IMR-90 (cell line): ENCODE measurements around the gene DENND6B. TPM values are rescaled to one million over a fixed set of nuclear protein-coding genes. Genes with fewer than 3 reads are reported as not detected.
A peak's percentile ranks its signal among the peaks of the same experiment; 100 is the strongest.

ENCODE experiments used
- ATAC-seq: fragments of 200-7000 bp; cut with Tn5 transposase; 2 replicates; pipeline ENCODE4 v1.9.1; 2020; ENCODE audit warnings: low read depth, mild to moderate bottlenecking, moderate library complexity
- BruUV-seq: library from RNA; stranded (reverse); fragments of 400-500 nt; replicated peaks from 2 replicates; lab custom pipeline; 2021; lab: Mats Ljungman, UMichigan
- CTCF ChIA-PET: fragments of 300-600 bp; formaldehyde crosslinking; extraction: SDS; loops from one replicate; lab custom pipeline; 2021; ENCODE audit warnings: antibody characterized with exemption; lab: Yijun Ruan, JAX
- POLR2A ChIA-PET: fragments of 300-600 bp; sonication (Branson Sonifier 250); formaldehyde crosslinking; loops from one replicate; lab custom pipeline; 2022; ENCODE audit warnings: antibody characterized with exemption; ENCODE audit not compliant: unreplicated experiment; lab: Charles Lee
- DNase-seq: peaks from one replicate; pipeline ENCODE4 v3.0.0; 2013
- H2AFZ ChIP-seq: replicated peaks from 2 replicates; pipeline ENCODE3; 2013; ENCODE audit warnings: low read length, mild to moderate bottlenecking; ENCODE audit not compliant: poor library complexity
- H2AK5ac ChIP-seq: 2 replicates; pipeline ENCODE4 v1.6.1; 2013; ENCODE audit warnings: low read depth, low read length, inconsistent platforms
- H2AK9ac ChIP-seq: replicated peaks from 2 replicates; pipeline ENCODE3; 2013; ENCODE audit warnings: mild to moderate bottlenecking, low read depth, low read length, moderate library complexity; ENCODE audit not compliant: poor library complexity
- H2BK120ac ChIP-seq: 2 replicates; pipeline ENCODE4 v1.6.1; 2013; ENCODE audit warnings: low read depth, low read length, inconsistent platforms
- H2BK15ac ChIP-seq: 3 replicates; pipeline ENCODE4 v1.6.1; 2013; ENCODE audit warnings: low read depth, low read length, inconsistent platforms
- H2BK20ac ChIP-seq: 2 replicates; pipeline ENCODE4 v1.6.1; 2013; ENCODE audit warnings: low read depth, mild to moderate bottlenecking, inconsistent platforms, low read length, moderate library complexity
- H2BK5ac ChIP-seq: 2 replicates; pipeline ENCODE4 v1.6.1; 2013; ENCODE audit warnings: mild to moderate bottlenecking, low read depth, low read length, inconsistent platforms; ENCODE audit not compliant: poor library complexity, severe bottlenecking
- H3K14ac ChIP-seq: replicated peaks from 2 replicates; pipeline ENCODE4 v1.6.1; 2013; ENCODE audit warnings: low read depth, low read length, inconsistent platforms
- H3K18ac ChIP-seq: 2 replicates; pipeline ENCODE4 v1.6.1; 2013; ENCODE audit warnings: low read depth, low read length, control low read depth
- H3K23ac ChIP-seq: 2 replicates; pipeline ENCODE4 v1.6.1; 2013; ENCODE audit warnings: low read depth, low read length, inconsistent platforms
- H3K27ac ChIP-seq: 2 replicates; pipeline ENCODE4 v1.5.1; 2013; ENCODE audit warnings: mild to moderate bottlenecking, control low read depth, low read length; ENCODE audit not compliant: insufficient read depth
- H3K27me3 ChIP-seq: 2 replicates; pipeline ENCODE4 v1.6.1; 2013; ENCODE audit warnings: low read length; ENCODE audit not compliant: control insufficient read depth, insufficient read depth
- H3K36me3 ChIP-seq: 2 replicates; pipeline ENCODE4 v1.6.1; 2013; ENCODE audit warnings: low read length, mixed read lengths; ENCODE audit not compliant: control insufficient read depth, insufficient read depth
- H3K4ac ChIP-seq: 2 replicates; pipeline ENCODE4 v1.6.1; 2013; ENCODE audit warnings: low read depth, low read length, inconsistent platforms
- H3K4me1 ChIP-seq: 2 replicates; pipeline ENCODE4 v1.6.1; 2013; ENCODE audit warnings: low read length, mixed read lengths; ENCODE audit not compliant: control insufficient read depth, insufficient read depth
- H3K4me2 ChIP-seq: 2 replicates; pipeline ENCODE4 v1.6.1; 2013; ENCODE audit warnings: low read depth, mild to moderate bottlenecking, control low read depth, low read length, moderate library complexity
- H3K4me3 ChIP-seq: 2 replicates; pipeline ENCODE4 v1.5.1; 2013; ENCODE audit warnings: low read depth, mild to moderate bottlenecking, control low read depth, low read length, moderate library complexity; ENCODE audit not compliant: insufficient read depth
- H3K56ac ChIP-seq: 2 replicates; pipeline ENCODE4 v1.6.1; 2013; ENCODE audit warnings: low read length, inconsistent platforms; ENCODE audit not compliant: insufficient read depth; ENCODE audit errors: extremely low read depth
- H3K79me1 ChIP-seq, 2 experiments: 2 replicates each; pipeline ENCODE4 v1.6.1; 2013; ENCODE audit warnings: low read length in 2 of 2, inconsistent platforms in 1 of 2, low read depth in 1 of 2
- H3K9ac ChIP-seq: 2 replicates; pipeline ENCODE4 v1.6.1; 2013; ENCODE audit warnings: low read depth, low read length, control low read depth
- H3K9me1 ChIP-seq: 2 replicates; pipeline ENCODE4 v1.6.1; 2013; ENCODE audit warnings: low read length, inconsistent platforms; ENCODE audit not compliant: insufficient read depth
- H3K9me3 ChIP-seq: 2 replicates; pipeline ENCODE4 v1.6.1; 2013; ENCODE audit warnings: low read length; ENCODE audit not compliant: control insufficient read depth, insufficient read depth
- H4K20me1 ChIP-seq: 2 replicates; pipeline ENCODE4 v1.6.1; 2013; ENCODE audit warnings: low read length, inconsistent platforms; ENCODE audit not compliant: insufficient read depth
- H4K5ac ChIP-seq: 2 replicates; pipeline ENCODE4 v1.6.1; 2013; ENCODE audit warnings: mild to moderate bottlenecking, low read depth, low read length, control low read depth
- H4K8ac ChIP-seq, 2 experiments: 2 replicates each; pipeline ENCODE4 v1.6.1; 2013; ENCODE audit warnings: low read depth in 2 of 2, low read length in 2 of 2, control low read depth in 1 of 2, inconsistent platforms in 1 of 2
- H4K91ac ChIP-seq: 2 replicates; pipeline ENCODE4 v1.6.1; 2013; ENCODE audit warnings: low read depth, low read length, inconsistent platforms; ENCODE audit not compliant: insufficient read depth
- BHLHE40 ChIP-seq: fragments of 150-350 bp; IDR thresholded peaks from 2 replicates; pipeline ENCODE4 v1.6.1; 2016; ENCODE audit warnings: mild to moderate bottlenecking, low read depth, low read length
- CEBPB ChIP-seq: IDR thresholded peaks from 2 replicates; pipeline ENCODE4 v1.6.1; 2012; ENCODE audit warnings: low read depth, low read length, improper control_type of control experiment
- CHD1 ChIP-seq: IDR thresholded peaks from 2 replicates; pipeline ENCODE4 v1.6.1; 2012; ENCODE audit warnings: low read depth, low read length, improper control_type of control experiment
- ELK1 ChIP-seq: fragments of 150-350 bp; IDR thresholded peaks from 2 replicates; pipeline ENCODE4 v1.6.1; 2016; ENCODE audit warnings: low read depth, mild to moderate bottlenecking, low read length, moderate library complexity, borderline replicate concordance
- FOS ChIP-seq: fragments of 150-350 bp; IDR thresholded peaks from 2 replicates; pipeline ENCODE4 v1.6.1; 2016; ENCODE audit warnings: low read depth, low read length
- MAFK ChIP-seq: IDR thresholded peaks from 2 replicates; pipeline ENCODE4 v1.6.1; 2012; ENCODE audit warnings: low read depth, low read length, improper control_type of control experiment
- MAZ ChIP-seq: IDR thresholded peaks from 2 replicates; pipeline ENCODE4 v1.6.1; 2012; ENCODE audit warnings: low read depth, mild to moderate bottlenecking, low read length, improper control_type of control experiment, moderate library complexity, borderline replicate concordance
- MXI1 ChIP-seq: IDR thresholded peaks from 2 replicates; pipeline ENCODE4 v1.6.1; 2012; ENCODE audit warnings: low read depth, mild to moderate bottlenecking, low read length, moderate library complexity, borderline replicate concordance
- NFE2L2 ChIP-seq: fragments of 150-350 bp; IDR thresholded peaks from 2 replicates; pipeline ENCODE4 v1.6.1; 2016; ENCODE audit warnings: low read depth, mild to moderate bottlenecking, low read length
- POLR2A ChIP-seq: IDR thresholded peaks from 2 replicates; pipeline ENCODE4 v1.6.1; 2012; ENCODE audit warnings: mild to moderate bottlenecking, low read depth, low read length
- RAD21 ChIP-seq: IDR thresholded peaks from 2 replicates; pipeline ENCODE4 v1.6.1; 2012; ENCODE audit warnings: low read length, improper control_type of control experiment
- RCOR1 ChIP-seq: IDR thresholded peaks from 2 replicates; pipeline ENCODE4 v1.6.1; 2012; ENCODE audit warnings: mild to moderate bottlenecking, low read length, improper control_type of control experiment; ENCODE audit not compliant: insufficient replicate concordance
- RFX5 ChIP-seq: IDR thresholded peaks from 2 replicates; pipeline ENCODE4 v1.8.0; 2012; ENCODE audit warnings: low read depth, mild to moderate bottlenecking, low read length, moderate library complexity
- SMC3 ChIP-seq: fragments of 150-350 bp; IDR thresholded peaks from 2 replicates; pipeline ENCODE4 v1.6.1; 2016; ENCODE audit warnings: low read depth, mild to moderate bottlenecking, antibody characterized with exemption, low read length, moderate library complexity
- WGBS, 2 experiments: methylation state at CpG; one replicate each; pipeline versions ENCODE4 v1.1.5 to v1.1.7; 2013; ENCODE audit warnings: missing lambda C conversion rate in 2 of 2; ENCODE audit not compliant: insufficient read length in 1 of 2; ENCODE audit errors: extremely low coverage in 2 of 2; 5-methylcytosine and 5-hydroxymethylcytosine counted together
- dilution Hi-C: fragments of 300-500 bp; cut with HindIII; formaldehyde crosslinking; loops from one replicate; pipeline ENCODE4 v1.14.3; 2018; ENCODE audit warnings: low sequenced_read_pairs; ENCODE audit not compliant: unreplicated experiment
- in situ Hi-C: fragments of 300-500 bp; cut with MboI; formaldehyde crosslinking; loops from 3 replicates; pipeline ENCODE4 v1.14.3; 2019; ENCODE audit warnings: low sequenced_read_pairs, inconsistent platforms, mixed read lengths
- intact Hi-C: fragments of 100-400 bp; cut with micrococcal nuclease; formaldehyde crosslinking; loops from 2 replicates; pipeline ENCODE4 v1.10.0; 2022
- polyA plus RNA-seq, 3 experiments: library from polyadenylated mRNA; depleted of rRNA; stranded (reverse); fragments of >200 nt; gene quantifications; 2 replicates each; pipeline ENCODE4 v1.2.3, GENCODE V29; 2012; ENCODE audit warnings: low replicate concordance in 1 of 3
- total RNA-seq: library from RNA; depleted of rRNA; stranded (reverse); fragments of >200 nt; gene quantifications from 2 replicates; pipeline ENCODE4 v1.2.3, GENCODE V29; 2012
- TF ChIP-seq, protein P1 (sequence below): conservative IDR thresholded peaks from 2 replicates; pipeline ENCODE4 v1.5.1; 2012; ENCODE audit warnings: mild to moderate bottlenecking, low read depth, low read length, improper control_type of control experiment

The DENND6B gene
- total and polyA plus RNA-seq, 2 of the 4 experiments (the other 2 are of a cell fraction): 0.36 to 4.9 TPM

DNA sequence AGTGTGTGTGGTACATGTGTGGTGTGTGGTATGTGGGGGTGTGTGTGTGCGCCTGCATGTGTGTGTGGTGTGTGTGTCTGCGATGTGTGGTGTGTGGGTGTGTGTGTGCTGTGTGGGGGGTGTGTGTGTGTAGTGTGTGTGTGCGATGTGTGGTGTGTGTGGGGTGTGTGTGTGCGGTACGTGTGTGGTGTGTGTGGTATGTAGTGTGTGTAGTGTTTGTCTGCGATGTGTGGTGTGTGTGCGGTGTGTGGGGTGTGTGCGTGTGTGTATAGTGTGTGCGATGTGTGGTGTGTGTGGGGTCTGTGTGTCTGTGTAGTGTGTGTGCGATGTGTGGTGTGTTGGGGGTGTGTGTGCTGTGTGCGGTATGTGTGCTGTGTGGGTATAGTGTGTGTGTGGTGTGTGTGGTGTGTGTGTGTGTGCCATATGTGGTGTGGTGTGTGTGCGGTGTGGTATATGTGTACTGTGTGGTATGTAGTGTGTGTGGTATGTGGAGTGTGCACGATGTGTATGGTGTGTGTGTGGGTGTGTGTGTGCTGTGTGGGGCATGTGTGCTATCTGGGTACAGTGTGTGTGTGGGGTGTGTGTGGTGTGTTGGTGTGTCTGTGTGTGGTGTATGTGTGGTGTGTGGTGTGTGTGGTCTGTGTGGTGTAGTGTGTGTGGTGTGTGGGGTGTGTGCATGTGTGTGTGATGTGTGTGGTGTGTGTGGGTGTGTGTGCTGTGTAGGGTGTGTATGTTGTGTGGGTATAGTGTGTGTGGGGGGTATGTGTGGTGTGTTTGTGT lies 10.6 kb upstream of the DENND6B start:
- ATAC-seq: no peak
- TF ChIP-seq FOS (no peak), SMC3 (no peak), CHD1 (no peak), RFX5 (no peak), RCOR1 (no peak), MXI1 (no peak), CEBPB (no peak), MAZ (no peak), RAD21 (no peak), ELK1 (no peak), MAFK (no peak), POLR2A (no peak), BHLHE40 (no peak), NFE2L2 (no peak)
- TF ChIP-seq, protein P1, sequence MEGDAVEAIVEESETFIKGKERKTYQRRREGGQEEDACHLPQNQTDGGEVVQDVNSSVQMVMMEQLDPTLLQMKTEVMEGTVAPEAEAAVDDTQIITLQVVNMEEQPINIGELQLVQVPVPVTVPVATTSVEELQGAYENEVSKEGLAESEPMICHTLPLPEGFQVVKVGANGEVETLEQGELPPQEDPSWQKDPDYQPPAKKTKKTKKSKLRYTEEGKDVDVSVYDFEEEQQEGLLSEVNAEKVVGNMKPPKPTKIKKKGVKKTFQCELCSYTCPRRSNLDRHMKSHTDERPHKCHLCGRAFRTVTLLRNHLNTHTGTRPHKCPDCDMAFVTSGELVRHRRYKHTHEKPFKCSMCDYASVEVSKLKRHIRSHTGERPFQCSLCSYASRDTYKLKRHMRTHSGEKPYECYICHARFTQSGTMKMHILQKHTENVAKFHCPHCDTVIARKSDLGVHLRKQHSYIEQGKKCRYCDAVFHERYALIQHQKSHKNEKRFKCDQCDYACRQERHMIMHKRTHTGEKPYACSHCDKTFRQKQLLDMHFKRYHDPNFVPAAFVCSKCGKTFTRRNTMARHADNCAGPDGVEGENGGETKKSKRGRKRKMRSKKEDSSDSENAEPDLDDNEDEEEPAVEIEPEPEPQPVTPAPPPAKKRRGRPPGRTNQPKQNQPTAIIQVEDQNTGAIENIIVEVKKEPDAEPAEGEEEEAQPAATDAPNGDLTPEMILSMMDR: no peak

More for the DNA sequence above, 10.6 kb upstream of the DENND6B start:
- Histone ChIP-seq H3K79me1 (peaks cover 14 to 31% of the 10 kb centered on the region in 2 experiments), H3K4ac (peak overlapping the region; percentile 6; the same call in 1 of the 2 replicates), H4K5ac (no peak overlapping the region), H3K4me1 (peaks cover 2% of the 10 kb centered on the region; the same call in 1 of the 2 replicates), H3K36me3 (no peaks in the 10 kb centered on the region), H3K4me2 (no peak overlapping the region), H4K8ac (no peak overlapping the region), H2BK5ac (peak overlapping the region; percentile 94), H3K4me3 (no peak overlapping the region), H3K27ac (no peak overlapping the region), H4K91ac (no peak overlapping the region), H3K18ac (no peak overlapping the region), H2BK15ac (no peak overlapping the region), H2BK20ac (no peak overlapping the region), H3K14ac (0 out of 2 replicates have a peak overlapping the region, but pooled peaks have one; percentile 32), H2AK5ac (peak overlapping the region; percentile 76; the same call in 1 of the 2 replicates), H3K9me3 (no peaks in the 10 kb centered on the region), H2AFZ (peak overlapping the region; percentile 67), H2BK120ac (no peak overlapping the region), H3K9ac (no peak overlapping the region), H3K9me1 (peaks cover 34% of the 10 kb centered on the region), H4K20me1 (peaks cover 4% of the 10 kb centered on the region; the same call in 1 of the 2 replicates), H2AK9ac (peak overlapping the region; percentile 28), H3K56ac (no peak overlapping the region), H3K23ac (0 out of 2 replicates have a peak overlapping the region, but pooled peaks have one; percentile 59), H3K27me3 (no peaks in the 10 kb centered on the region)
- in situ Hi-C loops (no loop called here), intact Hi-C loops (no loop called here), dilution Hi-C loops (no loop called here)
- CTCF ChIA-PET: no interaction called here
- DNase-seq: no peak
- WGBS, 2 experiments: 97 to 100% methylated on average over 1 to 9 of the region's 13 CpGs
- POLR2A ChIA-PET: no interaction called here
- no TSS peak for BruUV-seq
